ENCODE measurements around the gene GOLGA6L1.
"Not testable (repeated sequence)": the region's sequence is repeated elsewhere in the genome, so short reads cannot be mapped to it uniquely, and the experiment has no call there.

Gene GOLGA6L1

DNA sequence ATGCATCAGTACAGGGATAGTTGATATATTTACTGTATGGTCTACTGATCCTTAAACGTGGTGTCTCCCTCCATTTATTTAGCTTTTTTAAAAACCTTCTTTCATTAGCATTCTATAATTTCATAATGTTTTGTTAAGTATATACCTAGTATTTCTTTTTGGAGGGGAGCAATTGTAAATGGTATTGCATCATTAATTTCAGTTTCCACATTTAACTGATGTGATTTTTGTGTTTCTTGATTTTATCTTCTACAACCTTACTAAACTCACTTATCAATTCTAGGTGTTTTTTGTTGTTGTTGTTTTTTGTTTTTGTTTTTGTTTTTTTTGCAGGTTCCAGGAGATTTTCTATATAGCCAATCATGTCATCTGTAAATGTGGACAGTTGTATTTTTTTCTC is 18.4 kb downstream of the GOLGA6L1 start:
- Histone ChIP-seq H3K27ac (ENCODE audit: low read depth, low read length) (no peak overlapping the region), H4K20me1 (ENCODE audit: control insufficient read depth, insufficient read depth, low read depth, low read length) (no peaks in the 10 kb centered on the region), H3K9me3 (ENCODE audit: control insufficient read depth, insufficient read depth, low read length) (no peaks in the 10 kb centered on the region), H3K27me3 (ENCODE audit: control insufficient read depth, low read length) (peaks cover 2% of the 10 kb centered on the region; the same call in 1 of the 2 replicates), H3K79me2 (ENCODE audit: control insufficient read depth, low read length) (no peaks in the 10 kb centered on the region), H3K4me1 (ENCODE audit: control insufficient read depth, low read length) (no peaks in the 10 kb centered on the region), H3K36me3 (ENCODE audit: control insufficient read depth, low read length) (no peaks in the 10 kb centered on the region), H3K4me3 (ENCODE audit: low read length) (no peak overlapping the region), H3K9me2 (replicated peaks; ENCODE audit: control insufficient read depth, low read length) (no peaks in the 10 kb centered on the region), H3K4me2 (ENCODE audit: low read length) (no peak overlapping the region), H3F3A (ENCODE audit: control insufficient read depth, insufficient read depth) (no peaks in the 10 kb centered on the region)
- TF ChIP-seq, protein P1, sequence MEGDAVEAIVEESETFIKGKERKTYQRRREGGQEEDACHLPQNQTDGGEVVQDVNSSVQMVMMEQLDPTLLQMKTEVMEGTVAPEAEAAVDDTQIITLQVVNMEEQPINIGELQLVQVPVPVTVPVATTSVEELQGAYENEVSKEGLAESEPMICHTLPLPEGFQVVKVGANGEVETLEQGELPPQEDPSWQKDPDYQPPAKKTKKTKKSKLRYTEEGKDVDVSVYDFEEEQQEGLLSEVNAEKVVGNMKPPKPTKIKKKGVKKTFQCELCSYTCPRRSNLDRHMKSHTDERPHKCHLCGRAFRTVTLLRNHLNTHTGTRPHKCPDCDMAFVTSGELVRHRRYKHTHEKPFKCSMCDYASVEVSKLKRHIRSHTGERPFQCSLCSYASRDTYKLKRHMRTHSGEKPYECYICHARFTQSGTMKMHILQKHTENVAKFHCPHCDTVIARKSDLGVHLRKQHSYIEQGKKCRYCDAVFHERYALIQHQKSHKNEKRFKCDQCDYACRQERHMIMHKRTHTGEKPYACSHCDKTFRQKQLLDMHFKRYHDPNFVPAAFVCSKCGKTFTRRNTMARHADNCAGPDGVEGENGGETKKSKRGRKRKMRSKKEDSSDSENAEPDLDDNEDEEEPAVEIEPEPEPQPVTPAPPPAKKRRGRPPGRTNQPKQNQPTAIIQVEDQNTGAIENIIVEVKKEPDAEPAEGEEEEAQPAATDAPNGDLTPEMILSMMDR (IDR thresholded peaks at IDR 0.05; ENCODE audit: low read depth, low read length, poor library complexity, severe bottlenecking), result no peak

DNA sequence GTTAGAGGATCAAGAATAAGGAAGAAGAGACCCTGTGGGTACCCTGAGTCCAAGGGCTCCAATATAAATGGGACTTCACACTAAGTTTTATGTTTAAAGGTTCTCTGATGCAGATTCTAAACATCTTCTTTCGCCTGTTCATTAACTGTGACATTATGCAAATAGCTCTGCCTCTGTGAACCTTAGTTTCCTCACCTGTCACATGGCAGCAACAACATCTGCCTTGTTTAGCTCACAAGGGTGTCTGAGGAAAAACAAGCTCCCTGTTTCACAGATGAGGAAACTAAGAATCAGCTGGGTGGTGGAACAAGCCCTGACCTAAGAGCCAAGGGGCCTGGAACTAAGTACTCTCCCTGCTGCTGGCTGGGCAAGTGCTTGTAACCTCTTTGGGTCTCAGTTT is 40.8 kb downstream of the GOLGA6L1 start:
- no peaks in the 10 kb centered on the region for H3K79me2 ChIP-seq (ENCODE audit: control insufficient read depth, low read length)
- no peak for TF ChIP-seq EZH2phosphoT487 (IDR thresholded peaks at IDR 0.05; ENCODE audit: borderline replicate concordance, low read length)
- TF ChIP-seq, protein P1 (IDR thresholded peaks at IDR 0.05; ENCODE audit: low read depth, low read length, poor library complexity, severe bottlenecking), result no peak
- H3K36me3 ChIP-seq (ENCODE audit: control insufficient read depth, low read length), result no peaks in the 10 kb centered on the region
- no peaks in the 10 kb centered on the region for H3K9me2 ChIP-seq (replicated peaks; ENCODE audit: control insufficient read depth, low read length)
- H3K9me3 ChIP-seq (ENCODE audit: control insufficient read depth, insufficient read depth, low read length), result no peaks in the 10 kb centered on the region
- peaks cover 3% of the 10 kb centered on the region; the same call in 1 of the 2 replicates for H3F3A ChIP-seq (ENCODE audit: control insufficient read depth, insufficient read depth)
- H3K27ac ChIP-seq (ENCODE audit: low read depth, low read length), result peak overlapping the region; percentile 77
- peak overlapping the region; percentile 50 for H3K4me3 ChIP-seq (ENCODE audit: low read length)
- no peaks in the 10 kb centered on the region for H4K20me1 ChIP-seq (ENCODE audit: control insufficient read depth, insufficient read depth, low read depth, low read length)
- peak overlapping the region; percentile 73 for H3K4me2 ChIP-seq (ENCODE audit: low read length)
- H3K4me1 ChIP-seq (ENCODE audit: control insufficient read depth, low read length), result peaks cover 23% of the 10 kb centered on the region
- H3K27me3 ChIP-seq (ENCODE audit: control insufficient read depth, low read length), result no peaks in the 10 kb centered on the region

DNA sequence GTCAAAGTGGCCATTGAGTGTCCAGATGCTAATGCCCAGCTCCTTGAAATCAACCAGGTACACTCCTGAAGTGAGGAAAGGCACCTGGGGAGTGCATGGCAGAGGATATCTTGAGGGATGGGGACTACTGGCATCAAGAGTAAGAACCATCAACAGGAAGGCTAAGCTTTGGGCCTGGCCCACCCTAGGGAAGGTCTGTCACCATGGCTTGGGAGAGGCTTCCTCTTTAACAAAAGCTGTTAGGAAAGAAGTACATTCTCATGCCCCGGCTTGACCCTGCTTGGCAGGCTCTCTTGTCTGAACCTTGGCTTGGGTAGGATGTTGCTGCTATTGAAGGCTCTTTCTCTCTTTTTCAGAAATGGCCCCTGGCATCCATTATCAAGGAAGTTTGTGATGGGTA is 53.5 kb downstream of the GOLGA6L1 start:
- Histone ChIP-seq H3K36me3 (ENCODE audit: control insufficient read depth, low read length) (no peaks in the 10 kb centered on the region), H3K27ac (ENCODE audit: low read depth, low read length) (no peak overlapping the region), H3K79me2 (ENCODE audit: control insufficient read depth, low read length) (no peaks in the 10 kb centered on the region), H3K4me2 (ENCODE audit: low read length) (no peak overlapping the region), H3K9me2 (replicated peaks; ENCODE audit: control insufficient read depth, low read length) (no peaks in the 10 kb centered on the region), H3K4me3 (ENCODE audit: low read length) (no peak overlapping the region), H3K4me1 (ENCODE audit: control insufficient read depth, low read length) (no peaks in the 10 kb centered on the region), H3K9me3 (ENCODE audit: control insufficient read depth, insufficient read depth, low read length) (no peaks in the 10 kb centered on the region), H4K20me1 (ENCODE audit: control insufficient read depth, insufficient read depth, low read depth, low read length) (no peaks in the 10 kb centered on the region), H3F3A (ENCODE audit: control insufficient read depth, insufficient read depth) (no peaks in the 10 kb centered on the region), H3K27me3 (ENCODE audit: control insufficient read depth, low read length) (0 out of 2 replicates have a peak, but pooled peaks cover 4% of the 10 kb centered on the region)
- TF ChIP-seq, protein P1 (IDR thresholded peaks at IDR 0.05; ENCODE audit: low read depth, low read length, poor library complexity, severe bottlenecking), result no peak
- TF ChIP-seq EZH2phosphoT487 (IDR thresholded peaks at IDR 0.05; ENCODE audit: borderline replicate concordance, low read length), result no peak

DNA sequence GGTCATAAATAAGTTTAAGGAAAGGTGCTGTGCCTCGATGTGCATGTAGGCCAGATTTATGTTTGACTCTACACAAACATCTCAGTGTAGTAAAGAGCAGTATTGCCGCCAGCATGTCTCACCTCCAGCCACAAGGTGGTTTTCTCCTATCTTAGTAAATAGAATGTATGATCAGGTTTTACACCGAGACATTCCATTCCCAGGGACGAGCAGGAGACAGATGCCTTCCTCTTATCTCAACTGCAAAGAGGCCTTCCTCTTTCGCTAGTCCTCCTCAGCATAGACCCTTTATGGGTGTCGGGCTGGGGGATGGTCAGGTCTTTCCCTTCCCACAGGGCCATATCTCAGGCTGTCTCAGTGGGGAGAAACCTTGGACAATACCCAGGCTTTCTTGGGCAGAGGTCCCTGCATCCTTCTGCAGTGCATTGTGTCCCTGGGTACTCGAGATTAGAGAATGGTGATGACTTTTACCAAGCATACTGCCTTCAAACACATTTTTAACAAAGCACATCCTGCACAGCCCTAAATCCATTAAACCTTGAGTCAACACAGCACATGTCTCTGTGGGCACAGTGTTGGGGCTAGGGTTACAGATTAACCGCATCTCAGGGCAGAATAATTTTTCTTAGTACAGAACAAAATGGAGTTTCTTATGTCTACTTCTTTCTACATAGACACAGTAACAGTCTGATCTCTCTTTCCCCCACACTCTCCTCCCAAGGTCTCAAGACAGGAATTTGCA is 54.5 kb downstream of the GOLGA6L1 start:
- H3K79me2 ChIP-seq (ENCODE audit: control insufficient read depth, low read length); H3K36me3 ChIP-seq (ENCODE audit: control insufficient read depth, low read length); H3K27me3 ChIP-seq (ENCODE audit: control insufficient read depth, low read length); H3K4me2 ChIP-seq (ENCODE audit: low read length); H3F3A ChIP-seq (ENCODE audit: control insufficient read depth, insufficient read depth); H3K4me3 ChIP-seq (ENCODE audit: low read length); H3K9me2 ChIP-seq (replicated peaks; ENCODE audit: control insufficient read depth, low read length); H4K20me1 ChIP-seq (ENCODE audit: control insufficient read depth, insufficient read depth, low read depth, low read length); H3K27ac ChIP-seq (ENCODE audit: low read depth, low read length); H3K9me3 ChIP-seq (ENCODE audit: control insufficient read depth, insufficient read depth, low read length); H3K4me1 ChIP-seq (ENCODE audit: control insufficient read depth, low read length): not testable (repeated sequence)

Measured in DOHH2 (cell line).